ENCODE measurements around the gene ADCY4. TPM values are rescaled to one million over a fixed set of nuclear protein-coding genes. Genes with fewer than 3 reads are reported as not detected.

ADCY4 gene
- total and polyA plus RNA-seq, 2 of the 13 experiments (the other 11 are each of a cell fraction or from before 2014, with no cell fraction given): 0.03 TPM; not detected in 1

- peak; percentile 66; the same call in 1 of the 2 replicates for TF ChIP-seq ZMYM3 (CRISPR knock-in tag; IDR thresholded peaks at IDR 0.05)
- TF ChIP-seq ZNF576 (CRISPR knock-in tag; IDR thresholded peaks at IDR 0.05): 0 out of 2 replicates have a peak, but pooled peaks have one; percentile 69
- TF ChIP-seq, protein P1, sequence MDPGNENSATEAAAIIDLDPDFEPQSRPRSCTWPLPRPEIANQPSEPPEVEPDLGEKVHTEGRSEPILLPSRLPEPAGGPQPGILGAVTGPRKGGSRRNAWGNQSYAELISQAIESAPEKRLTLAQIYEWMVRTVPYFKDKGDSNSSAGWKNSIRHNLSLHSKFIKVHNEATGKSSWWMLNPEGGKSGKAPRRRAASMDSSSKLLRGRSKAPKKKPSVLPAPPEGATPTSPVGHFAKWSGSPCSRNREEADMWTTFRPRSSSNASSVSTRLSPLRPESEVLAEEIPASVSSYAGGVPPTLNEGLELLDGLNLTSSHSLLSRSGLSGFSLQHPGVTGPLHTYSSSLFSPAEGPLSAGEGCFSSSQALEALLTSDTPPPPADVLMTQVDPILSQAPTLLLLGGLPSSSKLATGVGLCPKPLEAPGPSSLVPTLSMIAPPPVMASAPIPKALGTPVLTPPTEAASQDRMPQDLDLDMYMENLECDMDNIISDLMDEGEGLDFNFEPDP (CRISPR knock-in tag; conservative IDR thresholded peaks at IDR 0.05): no peak
- 0 out of 2 replicates have a peak, but pooled peaks have one; percentile 64 for TF ChIP-seq KLF6 (CRISPR knock-in tag; IDR thresholded peaks at IDR 0.05)
- no peak for TF ChIP-seq PLSCR1 (CRISPR knock-in tag; IDR thresholded peaks at IDR 0.05; ENCODE audit: borderline replicate concordance)
- TF ChIP-seq NONO (IDR thresholded peaks at IDR 0.05): no peak
- 0 out of 2 replicates have a peak, but pooled peaks have one; percentile 28 for TF ChIP-seq NONO (CRISPR knock-in tag; conservative IDR thresholded peaks at IDR 0.05)
- peak; percentile 62; the same call in 1 of the 2 replicates for TF ChIP-seq YEATS2 (CRISPR knock-in tag; IDR thresholded peaks at IDR 0.05; ENCODE audit: borderline replicate concordance)
- TF ChIP-seq HES4 (CRISPR knock-in tag; IDR thresholded peaks at IDR 0.05; ENCODE audit: borderline replicate concordance): no peak; the same call in 1 of the 2 replicates
- no peak for TF ChIP-seq KDM1A (CRISPR knock-in tag; IDR thresholded peaks at IDR 0.05)
- TF ChIP-seq ZBTB33 (CRISPR knock-in tag; IDR thresholded peaks at IDR 0.05): no peak
- no peak for TF ChIP-seq MED13 (CRISPR knock-in tag; IDR thresholded peaks at IDR 0.05)
- no peak for TF ChIP-seq XBP1 (CRISPR knock-in tag; IDR thresholded peaks at IDR 0.05)
- TF ChIP-seq GTF3A (CRISPR knock-in tag; conservative IDR thresholded peaks at IDR 0.05): 0 out of 2 replicates have a peak, but pooled peaks have one; percentile 43
- no peak for TF ChIP-seq MTF2 (CRISPR knock-in tag; IDR thresholded peaks at IDR 0.05; ENCODE audit: borderline replicate concordance)
- TF ChIP-seq PHF8 (CRISPR knock-in tag; IDR thresholded peaks at IDR 0.05): 0 out of 2 replicates have a peak, but pooled peaks have one; percentile 26
- peak; percentile 68; the same call in 1 of the 2 replicates for TF ChIP-seq RXRB (CRISPR knock-in tag; IDR thresholded peaks at IDR 0.05; ENCODE audit: borderline replicate concordance)
- no peak for TF ChIP-seq SAFB2 (CRISPR knock-in tag; IDR thresholded peaks at IDR 0.05; ENCODE audit: borderline replicate concordance, low read depth)
- TF ChIP-seq ZFP36L1 (CRISPR knock-in tag; IDR thresholded peaks at IDR 0.05): no peak
- TF ChIP-seq MEF2D (CRISPR knock-in tag; IDR thresholded peaks at IDR 0.05): peak; percentile 80
- TF ChIP-seq ZNF614 (CRISPR knock-in tag; IDR thresholded peaks at IDR 0.05; ENCODE audit: borderline replicate concordance): peak; percentile 91
- TF ChIP-seq TCF7L2 (IDR thresholded peaks at IDR 0.05; ENCODE audit: low read depth, low read length): no peak
- TF ChIP-seq, protein P2, sequence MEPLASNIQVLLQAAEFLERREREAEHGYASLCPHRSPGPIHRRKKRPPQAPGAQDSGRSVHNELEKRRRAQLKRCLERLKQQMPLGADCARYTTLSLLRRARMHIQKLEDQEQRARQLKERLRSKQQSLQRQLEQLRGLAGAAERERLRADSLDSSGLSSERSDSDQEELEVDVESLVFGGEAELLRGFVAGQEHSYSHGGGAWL (CRISPR knock-in tag; IDR thresholded peaks at IDR 0.05): 0 out of 2 replicates have a peak, but pooled peaks have one; percentile 55
- TF ChIP-seq, protein P3, sequence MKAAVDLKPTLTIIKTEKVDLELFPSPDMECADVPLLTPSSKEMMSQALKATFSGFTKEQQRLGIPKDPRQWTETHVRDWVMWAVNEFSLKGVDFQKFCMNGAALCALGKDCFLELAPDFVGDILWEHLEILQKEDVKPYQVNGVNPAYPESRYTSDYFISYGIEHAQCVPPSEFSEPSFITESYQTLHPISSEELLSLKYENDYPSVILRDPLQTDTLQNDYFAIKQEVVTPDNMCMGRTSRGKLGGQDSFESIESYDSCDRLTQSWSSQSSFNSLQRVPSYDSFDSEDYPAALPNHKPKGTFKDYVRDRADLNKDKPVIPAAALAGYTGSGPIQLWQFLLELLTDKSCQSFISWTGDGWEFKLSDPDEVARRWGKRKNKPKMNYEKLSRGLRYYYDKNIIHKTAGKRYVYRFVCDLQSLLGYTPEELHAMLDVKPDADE (CRISPR knock-in tag; IDR thresholded peaks at IDR 0.05): no peak
Observed at GRCh38 chr14:24296341-24297157, 38.3 kb downstream of the ADCY4 start (continued).

Data from HepG2 (cell line).